IMR-90 (cell line): Measurements from ENCODE around the gene GPATCH2L. TPM values are rescaled to one million over a fixed set of nuclear protein-coding genes. Genes with fewer than 3 reads are reported as not detected.

Experiments used
- ATAC-seq: fragments of 200-7000 bp; cut with Tn5 transposase; 2 replicates; pipeline ENCODE4 v1.9.1; 2020; ENCODE audit warnings: low read depth, mild to moderate bottlenecking, moderate library complexity
- BruUV-seq: library from RNA; stranded (reverse); fragments of 400-500 nt; replicated peaks from 2 replicates; lab custom pipeline; 2021; lab: Mats Ljungman, UMichigan
- CTCF ChIA-PET: fragments of 300-600 bp; formaldehyde crosslinking; extraction: SDS; loops from one replicate; lab custom pipeline; 2021; ENCODE audit warnings: antibody characterized with exemption; lab: Yijun Ruan, JAX
- POLR2A ChIA-PET: fragments of 300-600 bp; sonication (Branson Sonifier 250); formaldehyde crosslinking; loops from one replicate; lab custom pipeline; 2022; ENCODE audit warnings: antibody characterized with exemption; ENCODE audit not compliant: unreplicated experiment; lab: Charles Lee
- DNase-seq: peaks from one replicate; pipeline ENCODE4 v3.0.0; 2013
- H2AFZ ChIP-seq: replicated peaks from 2 replicates; pipeline ENCODE3; 2013; ENCODE audit warnings: low read length, mild to moderate bottlenecking; ENCODE audit not compliant: poor library complexity
- H2AK5ac ChIP-seq: 2 replicates; pipeline ENCODE4 v1.6.1; 2013; ENCODE audit warnings: low read depth, low read length, inconsistent platforms
- H2AK9ac ChIP-seq: replicated peaks from 2 replicates; pipeline ENCODE3; 2013; ENCODE audit warnings: mild to moderate bottlenecking, low read depth, low read length, moderate library complexity; ENCODE audit not compliant: poor library complexity
- H2BK120ac ChIP-seq: 2 replicates; pipeline ENCODE4 v1.6.1; 2013; ENCODE audit warnings: low read depth, low read length, inconsistent platforms
- H2BK15ac ChIP-seq: 3 replicates; pipeline ENCODE4 v1.6.1; 2013; ENCODE audit warnings: low read depth, low read length, inconsistent platforms
- H2BK20ac ChIP-seq: 2 replicates; pipeline ENCODE4 v1.6.1; 2013; ENCODE audit warnings: low read depth, mild to moderate bottlenecking, inconsistent platforms, low read length, moderate library complexity
- H2BK5ac ChIP-seq: 2 replicates; pipeline ENCODE4 v1.6.1; 2013; ENCODE audit warnings: mild to moderate bottlenecking, low read depth, low read length, inconsistent platforms; ENCODE audit not compliant: poor library complexity, severe bottlenecking
- H3K14ac ChIP-seq: replicated peaks from 2 replicates; pipeline ENCODE4 v1.6.1; 2013; ENCODE audit warnings: low read depth, low read length, inconsistent platforms
- H3K18ac ChIP-seq: 2 replicates; pipeline ENCODE4 v1.6.1; 2013; ENCODE audit warnings: low read depth, low read length, control low read depth
- H3K23ac ChIP-seq: 2 replicates; pipeline ENCODE4 v1.6.1; 2013; ENCODE audit warnings: low read depth, low read length, inconsistent platforms
- H3K27ac ChIP-seq: 2 replicates; pipeline ENCODE4 v1.5.1; 2013; ENCODE audit warnings: mild to moderate bottlenecking, control low read depth, low read length; ENCODE audit not compliant: insufficient read depth
- H3K27me3 ChIP-seq: 2 replicates; pipeline ENCODE4 v1.6.1; 2013; ENCODE audit warnings: low read length; ENCODE audit not compliant: control insufficient read depth, insufficient read depth
- H3K36me3 ChIP-seq: 2 replicates; pipeline ENCODE4 v1.6.1; 2013; ENCODE audit warnings: low read length, mixed read lengths; ENCODE audit not compliant: control insufficient read depth, insufficient read depth
- H3K4ac ChIP-seq: 2 replicates; pipeline ENCODE4 v1.6.1; 2013; ENCODE audit warnings: low read depth, low read length, inconsistent platforms
- H3K4me1 ChIP-seq: 2 replicates; pipeline ENCODE4 v1.6.1; 2013; ENCODE audit warnings: low read length, mixed read lengths; ENCODE audit not compliant: control insufficient read depth, insufficient read depth
- H3K4me2 ChIP-seq: 2 replicates; pipeline ENCODE4 v1.6.1; 2013; ENCODE audit warnings: low read depth, mild to moderate bottlenecking, control low read depth, low read length, moderate library complexity
- H3K4me3 ChIP-seq: 2 replicates; pipeline ENCODE4 v1.5.1; 2013; ENCODE audit warnings: low read depth, mild to moderate bottlenecking, control low read depth, low read length, moderate library complexity; ENCODE audit not compliant: insufficient read depth
- H3K56ac ChIP-seq: 2 replicates; pipeline ENCODE4 v1.6.1; 2013; ENCODE audit warnings: low read length, inconsistent platforms; ENCODE audit not compliant: insufficient read depth; ENCODE audit errors: extremely low read depth
- H3K79me1 ChIP-seq, 2 experiments: 2 replicates each; pipeline ENCODE4 v1.6.1; 2013; ENCODE audit warnings: low read length in 2 of 2, inconsistent platforms in 1 of 2, low read depth in 1 of 2
- H3K9ac ChIP-seq: 2 replicates; pipeline ENCODE4 v1.6.1; 2013; ENCODE audit warnings: low read depth, low read length, control low read depth
- H3K9me1 ChIP-seq: 2 replicates; pipeline ENCODE4 v1.6.1; 2013; ENCODE audit warnings: low read length, inconsistent platforms; ENCODE audit not compliant: insufficient read depth
- H3K9me3 ChIP-seq: 2 replicates; pipeline ENCODE4 v1.6.1; 2013; ENCODE audit warnings: low read length; ENCODE audit not compliant: control insufficient read depth, insufficient read depth
- H4K20me1 ChIP-seq: 2 replicates; pipeline ENCODE4 v1.6.1; 2013; ENCODE audit warnings: low read length, inconsistent platforms; ENCODE audit not compliant: insufficient read depth
- H4K5ac ChIP-seq: 2 replicates; pipeline ENCODE4 v1.6.1; 2013; ENCODE audit warnings: mild to moderate bottlenecking, low read depth, low read length, control low read depth
- H4K8ac ChIP-seq, 2 experiments: 2 replicates each; pipeline ENCODE4 v1.6.1; 2013; ENCODE audit warnings: low read depth in 2 of 2, low read length in 2 of 2, control low read depth in 1 of 2, inconsistent platforms in 1 of 2
- H4K91ac ChIP-seq: 2 replicates; pipeline ENCODE4 v1.6.1; 2013; ENCODE audit warnings: low read depth, low read length, inconsistent platforms; ENCODE audit not compliant: insufficient read depth
- BHLHE40 ChIP-seq: fragments of 150-350 bp; IDR thresholded peaks from 2 replicates; pipeline ENCODE4 v1.6.1; 2016; ENCODE audit warnings: mild to moderate bottlenecking, low read depth, low read length
- MXI1 ChIP-seq: IDR thresholded peaks from 2 replicates; pipeline ENCODE4 v1.6.1; 2012; ENCODE audit warnings: low read depth, mild to moderate bottlenecking, low read length, moderate library complexity, borderline replicate concordance
- NFE2L2 ChIP-seq: fragments of 150-350 bp; IDR thresholded peaks from 2 replicates; pipeline ENCODE4 v1.6.1; 2016; ENCODE audit warnings: low read depth, mild to moderate bottlenecking, low read length
- RCOR1 ChIP-seq: IDR thresholded peaks from 2 replicates; pipeline ENCODE4 v1.6.1; 2012; ENCODE audit warnings: mild to moderate bottlenecking, low read length, improper control_type of control experiment; ENCODE audit not compliant: insufficient replicate concordance
- RFX5 ChIP-seq: IDR thresholded peaks from 2 replicates; pipeline ENCODE4 v1.8.0; 2012; ENCODE audit warnings: low read depth, mild to moderate bottlenecking, low read length, moderate library complexity
- USF2 ChIP-seq: fragments of 150-350 bp; IDR thresholded peaks from 2 replicates; pipeline ENCODE4 v1.6.1; 2017; ENCODE audit warnings: mild to moderate bottlenecking, antibody characterized with exemption, low read length, low read depth
- WGBS, 2 experiments: methylation state at CpG; one replicate each; pipeline versions ENCODE4 v1.1.5 to v1.1.7; 2013; ENCODE audit warnings: missing lambda C conversion rate in 2 of 2; ENCODE audit not compliant: insufficient read length in 1 of 2; ENCODE audit errors: extremely low coverage in 2 of 2; 5-methylcytosine and 5-hydroxymethylcytosine counted together
- dilution Hi-C: fragments of 300-500 bp; cut with HindIII; formaldehyde crosslinking; loops from one replicate; pipeline ENCODE4 v1.14.3; 2018; ENCODE audit warnings: low sequenced_read_pairs; ENCODE audit not compliant: unreplicated experiment
- in situ Hi-C: fragments of 300-500 bp; cut with MboI; formaldehyde crosslinking; loops from 3 replicates; pipeline ENCODE4 v1.14.3; 2019; ENCODE audit warnings: low sequenced_read_pairs, inconsistent platforms, mixed read lengths
- intact Hi-C: fragments of 100-400 bp; cut with micrococcal nuclease; formaldehyde crosslinking; loops from 2 replicates; pipeline ENCODE4 v1.10.0; 2022
- polyA plus RNA-seq, 3 experiments: library from polyadenylated mRNA; depleted of rRNA; stranded (reverse); fragments of >200 nt; gene quantifications; 2 replicates each; pipeline ENCODE4 v1.2.3, GENCODE V29; 2012; ENCODE audit warnings: low replicate concordance in 1 of 3
- total RNA-seq: library from RNA; depleted of rRNA; stranded (reverse); fragments of >200 nt; gene quantifications from 2 replicates; pipeline ENCODE4 v1.2.3, GENCODE V29; 2012

The GPATCH2L gene
- total and polyA plus RNA-seq, 2 of the 4 experiments (the other 2 are of a cell fraction): 15.6 to 51.4 TPM

DNA sequence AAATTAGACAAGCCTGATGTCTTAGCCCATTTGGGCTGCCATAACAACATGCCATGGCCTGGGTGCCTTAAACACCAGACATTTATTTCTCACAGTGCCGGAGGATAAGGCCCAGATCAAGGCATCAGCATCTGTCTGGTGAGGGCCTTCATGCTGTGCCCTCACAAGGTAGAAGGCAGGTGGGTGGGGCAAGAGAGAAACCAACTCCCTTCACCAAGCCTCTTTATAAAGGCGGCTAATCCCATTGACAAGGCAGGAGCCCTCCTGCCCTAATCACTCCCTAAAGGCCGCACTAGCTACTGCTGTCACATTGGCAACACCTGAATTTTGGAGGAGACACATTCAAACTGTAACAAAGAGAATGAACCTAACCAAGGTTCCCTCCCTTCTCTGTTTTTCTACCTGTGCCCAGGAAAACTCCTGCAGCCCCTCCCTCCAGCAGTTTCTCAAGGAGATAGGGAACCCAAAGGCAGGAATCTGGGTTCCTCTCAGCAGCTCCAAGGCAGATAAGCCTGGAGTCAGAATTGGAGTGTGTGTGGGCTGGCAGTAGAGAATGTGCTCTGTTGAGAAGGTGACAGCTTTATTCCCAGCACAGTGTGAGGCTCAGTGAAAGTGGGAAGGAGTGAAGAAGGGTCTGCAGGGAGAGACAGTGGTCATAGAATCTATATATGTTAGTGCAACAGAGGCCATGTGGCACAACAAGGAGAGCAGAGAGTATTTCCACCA is 21.7 kb upstream of the GPATCH2L start:
- Histone ChIP-seq H2BK5ac (no peak overlapping the region), H3K36me3 (no peaks in the 10 kb centered on the region), H3K4ac (no peak overlapping the region), H3K18ac (no peak overlapping the region), H4K91ac (no peak overlapping the region), H3K9ac (no peak overlapping the region), H3K14ac (no peak overlapping the region), H2BK20ac (no peak overlapping the region), H2AFZ (no peak overlapping the region), H2BK120ac (no peak overlapping the region), H3K4me2 (no peak overlapping the region), H3K23ac (no peak overlapping the region), H2AK5ac (no peak overlapping the region), H2AK9ac (no peak overlapping the region), H3K56ac (no peak overlapping the region), H3K27ac (no peak overlapping the region), H3K27me3 (peaks cover 13% of the 10 kb centered on the region), H4K5ac (no peak overlapping the region), H4K8ac (no peak overlapping the region), H3K4me1 (no peaks in the 10 kb centered on the region), H2BK15ac (no peak overlapping the region), H3K4me3 (no peak overlapping the region), H3K9me1 (no peaks in the 10 kb centered on the region), H4K20me1 (no peaks in the 10 kb centered on the region), H3K79me1 (no peaks in the 10 kb centered on the region), H3K9me3 (no peaks in the 10 kb centered on the region)
- BruUV-seq: no TSS peak
- no peak for ATAC-seq
- intact Hi-C loops: loop anchor here (5.0 kb wide), 1 partner anchor 1082 kb away; no protein-coding TSS in a partner anchor
- ChIA-PET POLR2A (no interaction called here), CTCF (no interaction called here)
- DNase-seq: no peak
- in situ Hi-C loops: no loop called here
- TF ChIP-seq NFE2L2 (no peak), BHLHE40 (no peak), RFX5 (no peak), MXI1 (no peak), USF2 (no peak), RCOR1 (no peak)
- no CpG with 5 or more reads among the region's 3 CpGs for WGBS, 2 experiments
- dilution Hi-C loops: no loop called here
